H9 (cell line): ENCODE data around the gene TRPM5. TPM values are rescaled to one million over a fixed set of nuclear protein-coding genes. Genes with fewer than 3 reads are reported as not detected.

Source experiments
- DNase-seq: peaks from one replicate; pipeline ENCODE4 v3.0.0-alpha.2; 2017
- H2AFZ ChIP-seq: one replicate; pipeline ENCODE4 v1.6.1; 2013; ENCODE audit warnings: mild to moderate bottlenecking, low read length, control low read depth, moderate library complexity
- H2AK5ac ChIP-seq: 2 replicates; pipeline ENCODE4 v1.6.1; 2013; ENCODE audit warnings: low read length, control low read depth, mixed read lengths; ENCODE audit not compliant: insufficient read length
- H2BK120ac ChIP-seq: one replicate; pipeline ENCODE4 v1.6.1; 2013; ENCODE audit warnings: low read depth, mild to moderate bottlenecking, low read length, control low read depth, inconsistent platforms; ENCODE audit not compliant: poor library complexity, severe bottlenecking
- H2BK12ac ChIP-seq: 2 replicates; pipeline ENCODE4 v1.6.1; 2013; ENCODE audit warnings: low read length, control low read depth, mixed read lengths, low read depth; ENCODE audit not compliant: insufficient read length
- H2BK15ac ChIP-seq: 2 replicates; pipeline ENCODE4 v1.6.1; 2013; ENCODE audit warnings: low read depth, low read length, control low read depth
- H2BK20ac ChIP-seq: one replicate; pipeline ENCODE4 v1.6.1; 2013; ENCODE audit warnings: low read depth, mild to moderate bottlenecking, low read length, control low read depth, inconsistent platforms; ENCODE audit not compliant: poor library complexity, severe bottlenecking
- H2BK5ac ChIP-seq: 2 replicates; pipeline ENCODE4 v1.6.1; 2013; ENCODE audit warnings: low read length, control low read depth, mixed read lengths; ENCODE audit not compliant: insufficient read length
- H3K14ac ChIP-seq: 2 replicates; pipeline ENCODE4 v1.6.1; 2013; ENCODE audit warnings: low read length, control low read depth; ENCODE audit not compliant: insufficient read depth
- H3K18ac ChIP-seq: 2 replicates; pipeline ENCODE4 v1.6.1; 2013; ENCODE audit warnings: low read depth, mild to moderate bottlenecking, mixed read lengths, low read length, control low read depth; ENCODE audit not compliant: insufficient read length
- H3K23ac ChIP-seq: 2 replicates; pipeline ENCODE4 v1.6.1; 2013; ENCODE audit warnings: low read length, control low read depth, mixed read lengths, low read depth; ENCODE audit not compliant: insufficient read length
- H3K23me2 ChIP-seq: 2 replicates; pipeline ENCODE4 v1.6.1; 2013; ENCODE audit warnings: low read depth, mild to moderate bottlenecking, mixed read lengths, low read length, control low read depth; ENCODE audit not compliant: insufficient read length, poor library complexity, severe bottlenecking
- H3K27ac ChIP-seq: 2 replicates; pipeline ENCODE4 v1.5.1; 2013; ENCODE audit warnings: low read length, control low read depth, mixed read lengths, low read depth; ENCODE audit not compliant: insufficient read length
- H3K27me3 ChIP-seq: 2 replicates; pipeline ENCODE4 v1.6.1; 2013; ENCODE audit warnings: low read length, control low read depth, inconsistent platforms; ENCODE audit not compliant: insufficient read depth
- H3K4ac ChIP-seq: 2 replicates; pipeline ENCODE4 v1.6.1; 2013; ENCODE audit warnings: low read depth, mild to moderate bottlenecking, control low read depth, inconsistent platforms, low read length, moderate library complexity
- H3K4me1 ChIP-seq: 2 replicates; pipeline ENCODE4 v1.6.1; 2013; ENCODE audit warnings: low read length, control low read depth, inconsistent platforms; ENCODE audit not compliant: insufficient read depth
- H3K4me2 ChIP-seq: 2 replicates; pipeline ENCODE4 v1.6.1; 2013; ENCODE audit warnings: low read length, control low read depth, mixed read lengths; ENCODE audit not compliant: insufficient read length, insufficient read depth
- H3K56ac ChIP-seq: 2 replicates; pipeline ENCODE4 v1.6.1; 2013; ENCODE audit warnings: low read depth, mild to moderate bottlenecking, mixed read lengths, low read length, control low read depth; ENCODE audit not compliant: insufficient read length
- H3K79me1 ChIP-seq: 2 replicates; pipeline ENCODE4 v1.6.1; 2013; ENCODE audit warnings: low read depth, mild to moderate bottlenecking, moderate library complexity, low read length, control low read depth, inconsistent platforms; ENCODE audit not compliant: insufficient read depth, poor library complexity, severe bottlenecking
- H3K79me2 ChIP-seq: 2 replicates; pipeline ENCODE4 v1.6.1; 2013; ENCODE audit warnings: low read length, control low read depth, inconsistent platforms; ENCODE audit not compliant: insufficient read depth
- H3K9ac ChIP-seq: 2 replicates; pipeline ENCODE4 v1.6.1; 2013; ENCODE audit warnings: low read length, control low read depth, mixed read lengths; ENCODE audit not compliant: insufficient read length; ENCODE audit errors: extremely low read depth
- H3K9me3 ChIP-seq: one replicate; pipeline ENCODE4 v1.6.1; 2013; ENCODE audit warnings: low read depth, low read length, inconsistent platforms; ENCODE audit not compliant: control insufficient read depth
- H3T11ph ChIP-seq: one replicate; pipeline ENCODE4 v1.6.1; 2013; ENCODE audit warnings: mild to moderate bottlenecking, low read length, control low read depth, inconsistent platforms
- H4K20me1 ChIP-seq: one replicate; pipeline ENCODE4 v1.6.1; 2013; ENCODE audit not compliant: control insufficient read depth, insufficient read length, insufficient read depth
- H4K5ac ChIP-seq: 2 replicates; pipeline ENCODE4 v1.6.1; 2013; ENCODE audit warnings: low read depth, mild to moderate bottlenecking, mixed read lengths, low read length, control low read depth; ENCODE audit not compliant: insufficient read length
- H4K8ac ChIP-seq: replicated peaks from 2 replicates; pipeline ENCODE4 v1.6.1; 2013; ENCODE audit warnings: low read length, control low read depth, mixed read lengths, low read depth; ENCODE audit not compliant: insufficient read length
- H4K91ac ChIP-seq: 2 replicates; pipeline ENCODE4 v1.6.1; 2013; ENCODE audit warnings: low read depth, mild to moderate bottlenecking, moderate library complexity, mixed read lengths, low read length, control low read depth; ENCODE audit not compliant: insufficient read length
- H3K27ac Mint-ChIP-seq, 3 experiments: 2 replicates in 2 of 3; 3 replicates in 1 of 3; pipeline ENCODE4 v1.8.0; 2020 to 2021; ENCODE audit warnings: mixed read lengths in 3 of 3, mild to moderate bottlenecking in 1 of 3, moderate library complexity in 1 of 3
- H3K27me3 Mint-ChIP-seq: 2 replicates; pipeline ENCODE4 v1.8.0; 2021; ENCODE audit warnings: low read depth, mild to moderate bottlenecking, moderate library complexity, mixed read lengths
- H3K36me3 Mint-ChIP-seq, 3 experiments: 2 replicates in 2 of 3; 3 replicates in 1 of 3; pipeline ENCODE4 v1.8.0; 2020 to 2021; ENCODE audit warnings: low read depth in 3 of 3, mixed read lengths in 3 of 3; ENCODE audit not compliant: insufficient read depth in 1 of 3
- H3K4me1 Mint-ChIP-seq, 2 experiments: 2 replicates each; pipeline ENCODE4 v1.8.0; 2020; ENCODE audit warnings: mixed read lengths in 2 of 2
- H3K4me3 Mint-ChIP-seq, 2 experiments: 2 replicates in 1 of 2; 3 replicates in 1 of 2; pipeline ENCODE4 v1.8.0; 2020 to 2021; ENCODE audit warnings: mild to moderate bottlenecking in 2 of 2, mixed read lengths in 2 of 2, moderate library complexity in 1 of 2
- H3K9me3 Mint-ChIP-seq, 2 experiments: 2 replicates in 1 of 2; 3 replicates in 1 of 2; pipeline ENCODE4 v1.8.0; 2020; ENCODE audit warnings: mild to moderate bottlenecking in 2 of 2, mixed read lengths in 2 of 2, moderate library complexity in 1 of 2
- CTCF ChIP-seq: fragments of 200-600 bp; sonication (generic); conservative IDR thresholded peaks from 3 replicates; pipeline ENCODE4 v1.8.0; 2021; ENCODE audit warnings: antibody characterized with exemption, mild to moderate bottlenecking
- WGBS: extraction: QIAGEN DNeasy Blood & Tissue Kit; methylation state at CpG from one replicate; pipeline ENCODE4 v1.1.7; 2013; ENCODE audit warnings: missing lambda C conversion rate, low lambda C conversion rate, mixed read lengths; ENCODE audit not compliant: insufficient read length; ENCODE audit errors: extremely low coverage; 5-methylcytosine and 5-hydroxymethylcytosine counted together
- total RNA-seq: library from RNA; stranded (reverse); gene quantifications from 2 replicates; pipeline ENCODE4 v1.2.1, GENCODE V29; 2021

TRPM5 gene
- total RNA-seq, 1 experiment from 2014 or later, result 0.09 TPM

GRCh38 chr11:2433106-2433925 is 11.0 kb downstream of the TRPM5 start:
- Histone ChIP-seq H2BK20ac (no peak overlapping the region), H4K91ac (no peak overlapping the region), H3K23ac (no peak overlapping the region), H2BK5ac (no peak overlapping the region), H3K14ac (no peak overlapping the region), H4K20me1 (no peaks in the 10 kb centered on the region), H4K8ac (no peak overlapping the region), H3K27ac (no peak overlapping the region), H3K56ac (no peak overlapping the region), H2BK12ac (no peak overlapping the region), H2BK15ac (no peak overlapping the region), H3K79me1 (no peaks in the 10 kb centered on the region), H3K9me3 (no peaks in the 10 kb centered on the region), H3K4me1 (no peaks in the 10 kb centered on the region), H2AK5ac (no peak overlapping the region), H3K27me3 (no peaks in the 10 kb centered on the region; the same call in 1 of the 2 replicates), H4K5ac (no peak overlapping the region), H3K4ac (no peak overlapping the region), H3K9ac (no peak overlapping the region), H3T11ph (no peak overlapping the region), H3K4me2 (no peak overlapping the region), H2AFZ (no peak overlapping the region), H2BK120ac (no peak overlapping the region), H3K18ac (no peak overlapping the region), H3K23me2 (no peaks in the 10 kb centered on the region), H3K79me2 (no peaks in the 10 kb centered on the region)
- Mint-ChIP-seq H3K4me1 (no peaks in the 10 kb centered on the region), H3K27ac (no peak overlapping the region), H3K27me3 (peaks cover 30% of the 10 kb centered on the region), H3K9me3 (no peaks in the 10 kb centered on the region; a peak in 1 of 5 replicates), H3K36me3 (no peaks in the 10 kb centered on the region), H3K4me3 (no peak overlapping the region)
- DNase-seq, result no peak
- TF ChIP-seq CTCF, result no peak
- WGBS, result no CpG with 5 or more reads among the region's 22 CpGs
